CD4-positive, alpha-beta memory T cell (primary cell): ENCODE results near the gene FAM89B. TPM values are rescaled to one million over a fixed set of nuclear protein-coding genes. Genes with fewer than 3 reads are reported as not detected.

Experiments
- CTCF ChIA-PET: fragments of 350-600 bp; sonication (Branson Sonifier 250); formaldehyde crosslinking; loops from one replicate; lab custom pipeline; 2021; ENCODE audit warnings: inconsistent platforms; ENCODE audit not compliant: partially characterized antibody; lab: Charles Lee
- POLR2A ChIA-PET: fragments of 350-600 bp; sonication (Branson Sonifier 250); formaldehyde crosslinking; loops from one replicate; lab custom pipeline; 2021; ENCODE audit not compliant: partially characterized antibody; lab: Charles Lee
- DNase-seq, 5 donors: peaks; one replicate each; pipeline versions ENCODE4 v3.0.0 to v3.0.0-alpha.2; 2020 to 2022; ENCODE audit warnings: mixed read lengths in 1 of 5
- H3K27ac ChIP-seq: one replicate; pipeline ENCODE4 v1.7.0; 2013; ENCODE audit warnings: low read depth, low read length
- H3K27me3 ChIP-seq: 2 replicates; pipeline ENCODE4 v1.7.0; 2013; ENCODE audit warnings: mild to moderate bottlenecking, low read length, moderate library complexity; ENCODE audit not compliant: insufficient read depth
- H3K36me3 ChIP-seq: 2 replicates; pipeline ENCODE4 v1.7.0; 2013; ENCODE audit warnings: mild to moderate bottlenecking, low read length, moderate library complexity; ENCODE audit not compliant: insufficient read depth
- H3K4me1 ChIP-seq: 2 replicates; pipeline ENCODE4 v1.7.0; 2013; ENCODE audit warnings: mild to moderate bottlenecking, low read length, moderate library complexity; ENCODE audit not compliant: insufficient read depth
- H3K4me3 ChIP-seq, 2 donors: one replicate each; pipeline ENCODE4 v1.7.0; 2013; ENCODE audit warnings: low read length in 2 of 2, mild to moderate bottlenecking in 1 of 2
- H3K9me3 ChIP-seq, 2 donors: one replicate each; pipeline ENCODE4 v1.7.0; 2013; ENCODE audit warnings: low read length in 2 of 2, control low read depth in 1 of 2; ENCODE audit not compliant: control insufficient read depth in 1 of 2
- H3K27ac Mint-ChIP-seq, 7 donors: one replicate each; pipeline ENCODE4 v1.8.0; 2020 to 2021; ENCODE audit warnings: mixed read lengths in 7 of 7, mild to moderate bottlenecking in 6 of 7, inconsistent platforms in 3 of 7, moderate library complexity in 3 of 7
- H3K27me3 Mint-ChIP-seq, 2 donors: one replicate each; pipeline ENCODE4 v1.8.0; 2020 to 2021; ENCODE audit warnings: mixed read lengths in 2 of 2
- H3K36me3 Mint-ChIP-seq, 2 donors: one replicate each; pipeline ENCODE4 v1.8.0; 2020 to 2021; ENCODE audit warnings: mixed read lengths in 2 of 2, inconsistent platforms in 1 of 2, mild to moderate bottlenecking in 1 of 2
- H3K4me1 Mint-ChIP-seq, 4 donors: one replicate each; pipeline ENCODE4 v1.8.0; 2020 to 2021; ENCODE audit warnings: mixed read lengths in 4 of 4, mild to moderate bottlenecking in 1 of 4
- H3K4me3 Mint-ChIP-seq, 8 donors: one replicate each; pipeline ENCODE4 v1.8.0; 2020 to 2021; ENCODE audit warnings: mixed read lengths in 8 of 8, mild to moderate bottlenecking in 7 of 8, moderate library complexity in 6 of 8, inconsistent platforms in 3 of 8
- H3K9me3 Mint-ChIP-seq, 8 donors: one replicate each; pipeline ENCODE4 v1.8.0; 2020 to 2021; ENCODE audit warnings: mixed read lengths in 8 of 8, mild to moderate bottlenecking in 5 of 8, inconsistent platforms in 3 of 8, moderate library complexity in 1 of 8
- intact Hi-C: fragments of 100-400 bp; cut with micrococcal nuclease; formaldehyde crosslinking; loops from one replicate; pipeline ENCODE4 v1.15.1; 2023
- polyA plus RNA-seq, 2 donors: library from polyadenylated mRNA; unstranded; fragments of 300-500 nt; fragmentation: Illumina TruSeq; gene quantifications; one replicate each; pipeline ENCODE4 v1.2.3, GENCODE V29; 2021
- total RNA-seq, 2 experiments: library from RNA; stranded (reverse); gene quantifications; one replicate each; pipeline ENCODE4 v1.2.3, GENCODE V29; 2021

The FAM89B gene
- total and polyA plus RNA-seq, 4 experiments from 2014 or later = 68.9 to 164 (median 101) TPM

DNA sequence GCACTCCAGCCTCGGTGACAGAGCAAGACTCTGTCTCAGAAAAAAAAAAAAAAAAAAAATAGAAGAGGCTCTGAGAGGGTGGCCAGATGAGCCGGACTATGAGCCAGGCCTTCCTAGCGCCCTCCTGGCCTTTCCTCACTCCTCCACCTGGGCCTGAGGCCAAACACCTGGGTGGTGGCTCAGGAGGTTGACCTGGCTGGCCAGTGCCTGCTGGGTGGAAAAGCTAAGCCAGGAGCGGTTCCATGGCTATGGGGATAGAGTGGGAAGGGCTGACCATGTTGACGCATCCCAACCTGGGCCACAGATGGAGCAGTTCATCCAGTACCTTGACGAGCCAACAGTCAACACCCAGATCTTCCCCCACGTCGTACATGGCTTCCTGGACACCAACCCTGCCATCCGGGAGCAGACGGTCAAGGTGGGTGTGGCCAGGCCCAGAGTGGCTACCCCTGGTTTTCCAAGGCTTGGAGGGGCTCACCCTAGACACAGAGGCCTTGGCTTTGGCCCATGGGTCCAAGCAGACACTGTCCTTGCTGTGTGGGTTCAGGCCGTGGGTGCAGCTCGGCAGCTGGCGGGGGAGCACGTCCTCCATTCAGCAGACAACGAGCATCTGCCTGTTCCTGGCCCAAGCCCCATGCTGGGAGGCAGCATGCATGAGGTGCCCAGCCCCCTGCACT lies 39.8 kb upstream of the FAM89B start:
- CTCF ChIA-PET = interaction anchor here (3.2 kb wide), 1 partner anchor 9 kb away, joined by 19 read pairs; no protein-coding TSS in a partner anchor
- Histone ChIP-seq H3K9me3 (no peaks in the 10 kb centered on the region), H3K36me3 (peaks cover 47% of the 10 kb centered on the region), H3K4me1 (peaks cover 14% of the 10 kb centered on the region), H3K27me3 (no peaks in the 10 kb centered on the region), H3K4me3 (no peak overlapping the region), H3K27ac (no peak overlapping the region)
- peak overlapping the region in 1 of 7 donors; percentile 13 for H3K27ac Mint-ChIP-seq
- intact Hi-C loops = no loop called here
- DNase-seq = peak in 1 of 5 donors; percentile 29
- no peaks in the 10 kb centered on the region for H3K9me3 Mint-ChIP-seq
- no peak overlapping the region for H3K4me3 Mint-ChIP-seq
- H3K4me1 Mint-ChIP-seq = peaks cover 11 to 19% (median 15%) of the 10 kb centered on the region in 4 donors
- H3K27me3 Mint-ChIP-seq = no peaks in the 10 kb centered on the region
- POLR2A ChIA-PET = interaction anchor here (0.9 to 10.2 kb wide), 2 partner anchors 9 to 31 kb away, joined by 3 to 171 read pairs; partner anchors contain the start of gene MALAT1
- H3K36me3 Mint-ChIP-seq = peaks cover 17 to 51% of the 10 kb centered on the region in 2 donors

DNA sequence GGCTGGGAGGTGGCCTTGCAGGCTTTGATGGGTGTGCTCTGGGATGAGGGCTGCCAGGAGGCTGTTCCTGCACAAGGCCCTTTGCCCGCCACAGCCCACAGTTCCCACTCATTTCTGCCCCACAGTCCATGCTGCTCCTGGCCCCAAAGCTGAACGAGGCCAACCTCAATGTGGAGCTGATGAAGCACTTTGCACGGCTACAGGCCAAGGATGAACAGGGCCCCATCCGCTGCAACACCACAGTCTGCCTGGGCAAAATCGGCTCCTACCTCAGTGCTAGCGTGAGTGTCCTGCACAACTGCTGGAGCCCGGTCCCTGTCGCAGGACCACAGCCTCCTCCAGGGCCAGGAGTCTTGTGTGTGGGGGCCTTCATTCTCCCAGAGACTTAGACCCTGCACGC lies 37.2 kb upstream of the FAM89B start:
- CTCF ChIA-PET = interaction anchor here (4.1 kb wide), 1 partner anchor 54 kb away, joined by 17 read pairs; no protein-coding TSS in a partner anchor
- intact Hi-C loops = no loop called here
- no peaks in the 10 kb centered on the region for H3K27me3 ChIP-seq
- no peak overlapping the region for H3K27ac Mint-ChIP-seq
- peaks cover 8% of the 10 kb centered on the region for H3K4me1 ChIP-seq
- no peaks in the 10 kb centered on the region for H3K9me3 ChIP-seq
- peaks cover 15 to 41% of the 10 kb centered on the region in 2 donors for H3K36me3 Mint-ChIP-seq
- no peak overlapping the region for H3K4me3 ChIP-seq
- no peak for DNase-seq
- no peaks in the 10 kb centered on the region for H3K27me3 Mint-ChIP-seq
- no peaks in the 10 kb centered on the region for H3K9me3 Mint-ChIP-seq
- peaks cover 2 to 8% (median 3%) of the 10 kb centered on the region in 4 donors for H3K4me1 Mint-ChIP-seq
- H3K4me3 Mint-ChIP-seq = no peak overlapping the region
- no peak overlapping the region for H3K27ac ChIP-seq
- POLR2A ChIA-PET = interaction anchor here (3.2 to 8.8 kb wide), 2 partner anchors 9 to 31 kb away, joined by 10 to 77 read pairs; partner anchors contain the start of gene SCYL1
- peaks cover 42% of the 10 kb centered on the region for H3K36me3 ChIP-seq

DNA sequence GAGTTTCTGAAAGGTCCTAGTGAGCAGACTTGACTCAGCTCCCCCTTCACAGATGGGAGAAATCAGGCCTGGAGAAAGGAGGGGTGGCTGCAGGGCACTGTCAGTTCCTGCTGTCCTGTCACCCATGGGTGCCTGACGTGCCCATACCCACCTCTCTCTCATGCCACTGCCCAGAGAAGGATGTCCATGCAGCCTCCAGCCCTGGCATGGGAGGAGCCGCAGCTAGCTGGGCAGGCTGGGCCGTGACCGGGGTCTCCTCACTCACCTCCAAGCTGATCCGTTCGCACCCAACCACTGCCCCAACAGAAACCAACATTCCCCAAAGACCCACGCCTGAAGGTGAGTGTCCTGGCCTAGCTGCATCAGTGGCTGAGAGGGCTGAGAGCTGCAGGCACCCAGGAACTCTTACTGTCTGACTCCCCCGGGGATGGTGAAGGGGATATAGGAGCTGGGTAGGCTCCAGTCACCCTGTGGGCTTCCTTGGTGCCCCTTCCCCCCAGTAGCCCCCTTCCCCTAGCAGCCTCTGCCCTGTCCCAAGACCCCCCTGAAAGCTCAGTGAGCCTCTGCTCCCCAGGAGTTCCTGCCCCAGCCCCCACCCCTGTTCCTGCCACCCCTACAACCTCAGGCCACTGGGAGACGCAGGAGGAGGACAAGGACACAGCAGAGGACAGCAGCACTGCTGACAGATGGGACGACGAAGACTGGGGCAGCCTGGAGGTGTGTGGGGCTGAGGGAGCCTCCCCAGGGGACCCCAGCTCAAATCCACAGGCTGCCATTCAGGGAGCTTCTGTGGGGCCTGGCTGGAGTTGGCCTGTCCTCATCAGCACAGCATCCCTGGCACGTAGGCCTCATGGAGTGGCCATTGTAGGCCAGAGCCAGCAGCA lies 35.7 kb upstream of the FAM89B start:
- Histone ChIP-seq H3K4me3 (no peak overlapping the region), H3K27ac (no peak overlapping the region), H3K4me1 (peaks cover 12% of the 10 kb centered on the region), H3K36me3 (peaks cover 27% of the 10 kb centered on the region), H3K27me3 (no peaks in the 10 kb centered on the region), H3K9me3 (no peaks in the 10 kb centered on the region)
- POLR2A ChIA-PET = interaction anchor here (0.6 to 8.8 kb wide), 12 partner anchors 9 to 78 kb away, joined by 3 to 77 read pairs (median 4); partner anchors contain the start of genes EHBP1L1, FAM89B, KCNK7 and MALAT1
- H3K27me3 Mint-ChIP-seq = no peaks in the 10 kb centered on the region
- peaks cover 13 to 33% of the 10 kb centered on the region in 2 donors for H3K36me3 Mint-ChIP-seq
- no peak for DNase-seq
- peaks cover 4 to 20% (median 7%) of the 10 kb centered on the region in 4 donors for H3K4me1 Mint-ChIP-seq
- intact Hi-C loops = no loop called here
- H3K9me3 Mint-ChIP-seq = no peaks in the 10 kb centered on the region
- peak overlapping the region in 2 of 7 donors; percentile 35 to 65 for H3K27ac Mint-ChIP-seq
- H3K4me3 Mint-ChIP-seq = no peak overlapping the region
- CTCF ChIA-PET = interaction anchor here (1.1 to 4.1 kb wide), 5 partner anchors 28 to 121 kb away, joined by 3 to 17 read pairs (median 3); partner anchors contain the start of gene EHBP1L1

DNA sequence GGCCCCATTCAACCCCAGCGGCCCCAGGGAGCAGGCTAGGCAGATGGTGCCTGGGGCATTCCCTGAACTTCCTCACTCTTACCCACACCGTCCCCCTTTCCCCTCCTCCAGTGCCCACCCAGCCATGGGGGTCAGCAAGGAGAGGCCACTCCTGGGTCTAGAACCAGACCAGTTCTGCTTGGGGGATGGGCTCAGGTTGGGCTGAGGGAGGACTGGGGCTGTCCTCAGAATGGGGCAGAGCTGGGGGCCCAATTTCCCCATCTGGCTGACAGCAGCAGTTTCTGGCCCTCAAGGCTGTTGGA lies 35.1 kb upstream of the FAM89B start:
- ChIA-PET CTCF (interaction anchor here (1.1 to 4.1 kb wide), 3 partner anchors 39 to 56 kb away, joined by 3 to 17 read pairs (median 9); partner anchors contain the start of gene EHBP1L1), POLR2A (interaction anchor here (0.6 to 8.8 kb wide), 10 partner anchors 9 to 78 kb away, joined by 3 to 77 read pairs (median 4); partner anchors contain the start of genes EHBP1L1, FAM89B, MALAT1 and PCNX3)
- Mint-ChIP-seq H3K27ac (peak overlapping the region in 2 of 7 donors; percentile 27 to 69), H3K36me3 (peaks cover 13 to 30% of the 10 kb centered on the region in 2 donors), H3K4me1 (peaks cover 8 to 26% (median 10%) of the 10 kb centered on the region in 4 donors), H3K9me3 (no peaks in the 10 kb centered on the region), H3K4me3 (peak overlapping the region in 2 of 8 donors; percentile 13 to 57), H3K27me3 (no peaks in the 10 kb centered on the region)
- no peak for DNase-seq
- Histone ChIP-seq H3K9me3 (no peaks in the 10 kb centered on the region), H3K27ac (no peak overlapping the region), H3K4me1 (peaks cover 14% of the 10 kb centered on the region), H3K36me3 (peaks cover 23% of the 10 kb centered on the region), H3K4me3 (no peak overlapping the region), H3K27me3 (no peaks in the 10 kb centered on the region)
- intact Hi-C loops = no loop called here

DNA sequence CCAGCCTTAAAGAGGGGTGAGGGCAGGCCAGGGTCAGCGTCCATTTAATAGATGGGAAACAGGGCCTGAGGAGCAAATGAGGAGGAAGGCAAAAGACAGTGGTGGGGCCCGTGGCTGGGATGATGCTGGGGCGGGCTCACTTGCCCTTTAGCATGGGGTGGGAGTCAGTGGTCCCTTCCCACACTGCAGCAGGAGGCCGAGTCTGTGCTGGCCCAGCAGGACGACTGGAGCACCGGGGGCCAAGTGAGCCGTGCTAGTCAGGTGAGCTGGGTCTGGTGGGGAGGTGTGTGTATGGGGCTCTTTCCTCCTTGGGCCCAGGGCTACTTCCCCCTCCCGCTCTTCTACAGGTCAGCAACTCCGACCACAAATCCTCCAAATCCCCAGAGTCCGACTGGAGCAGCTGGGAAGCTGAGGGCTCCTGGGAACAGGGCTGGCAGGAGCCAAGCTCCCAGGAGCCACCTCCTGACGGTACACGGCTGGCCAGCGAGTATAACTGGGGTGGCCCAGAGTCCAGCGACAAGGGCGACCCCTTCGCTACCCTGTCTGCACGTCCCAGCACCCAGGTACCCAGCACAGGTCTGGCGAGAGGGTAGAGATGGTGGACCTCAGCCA lies 34.6 kb upstream of the FAM89B start:
- H3K9me3 ChIP-seq = no peaks in the 10 kb centered on the region
- no peaks in the 10 kb centered on the region for H3K27me3 ChIP-seq
- Mint-ChIP-seq H3K4me1 (peaks cover 8 to 26% (median 11%) of the 10 kb centered on the region in 4 donors), H3K36me3 (peaks cover 10 to 30% of the 10 kb centered on the region in 2 donors), H3K27me3 (no peaks in the 10 kb centered on the region), H3K9me3 (no peaks in the 10 kb centered on the region), H3K27ac (peak overlapping the region in 3 of 7 donors; percentile 27 to 69 (median 41)), H3K4me3 (peak overlapping the region in 2 of 8 donors; percentile 13 to 57)
- no peak for DNase-seq
- H3K36me3 ChIP-seq = peaks cover 18% of the 10 kb centered on the region
- H3K27ac ChIP-seq = no peak overlapping the region
- ChIA-PET POLR2A (interaction anchor here (1.0 to 8.8 kb wide), 7 partner anchors 12 to 77 kb away, joined by 3 to 77 read pairs (median 10); partner anchors contain the start of genes EHBP1L1, FAM89B, MALAT1 and PCNX3), CTCF (interaction anchor here (3.1 to 4.1 kb wide), 2 partner anchors 51 to 56 kb away, joined by 9 to 17 read pairs; no protein-coding TSS in a partner anchor)
- intact Hi-C loops = no loop called here
- H3K4me1 ChIP-seq = peaks cover 14% of the 10 kb centered on the region
- H3K4me3 ChIP-seq = no peak overlapping the region

DNA sequence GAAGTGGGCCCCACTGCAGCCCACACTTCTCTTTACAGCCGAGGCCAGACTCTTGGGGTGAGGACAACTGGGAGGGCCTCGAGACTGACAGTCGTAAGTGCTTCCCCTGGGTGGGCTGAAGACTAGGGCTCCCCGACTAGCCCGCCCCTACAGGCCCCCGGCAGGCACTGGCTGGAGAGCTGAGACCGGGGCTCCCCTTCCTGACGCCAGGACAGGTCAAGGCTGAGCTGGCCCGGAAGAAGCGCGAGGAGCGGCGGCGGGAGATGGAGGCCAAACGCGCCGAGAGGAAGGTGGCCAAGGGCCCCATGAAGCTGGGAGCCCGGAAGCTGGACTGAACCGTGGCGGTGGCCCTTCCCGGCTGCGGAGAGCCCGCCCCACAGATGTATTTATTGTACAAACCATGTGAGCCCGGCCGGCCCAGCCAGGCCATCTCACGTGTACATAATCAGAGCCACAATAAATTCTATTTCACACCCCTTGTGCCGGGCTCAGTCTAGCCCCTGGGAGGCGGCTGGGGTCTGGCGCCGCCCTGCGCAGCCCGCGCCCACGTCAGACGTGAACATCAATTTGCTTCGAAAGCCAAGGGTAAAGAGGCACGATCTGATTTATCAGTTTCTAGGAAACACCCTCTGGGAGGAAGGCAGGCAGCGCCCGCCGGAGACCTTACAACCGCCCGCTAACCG lies 34.0 kb upstream of the FAM89B start:
- Histone ChIP-seq H3K9me3 (no peaks in the 10 kb centered on the region), H3K4me3 (no peak overlapping the region), H3K36me3 (peaks cover 13% of the 10 kb centered on the region), H3K4me1 (peaks cover 14% of the 10 kb centered on the region), H3K27ac (no peak overlapping the region), H3K27me3 (no peaks in the 10 kb centered on the region)
- Mint-ChIP-seq H3K4me1 (peaks cover 8 to 26% (median 12%) of the 10 kb centered on the region in 4 donors), H3K27me3 (no peaks in the 10 kb centered on the region), H3K9me3 (no peaks in the 10 kb centered on the region), H3K4me3 (peak overlapping the region in 5 of 8 donors; percentile 25 to 57 (median 39)), H3K27ac (peak overlapping the region in 1 of 7 donors; percentile 38), H3K36me3 (peaks cover 6 to 26% of the 10 kb centered on the region in 2 donors)
- intact Hi-C loops = no loop called here
- POLR2A ChIA-PET = interaction anchor here (1.0 to 9.1 kb wide), 9 partner anchors 13 to 77 kb away, joined by 3 to 110 read pairs (median 10); partner anchors contain the start of genes EHBP1L1, FAM89B, MALAT1 and PCNX3
- DNase-seq = peak in 1 of 5 donors; percentile 33
- CTCF ChIA-PET = interaction anchor here (3.1 to 4.1 kb wide), 2 partner anchors 50 to 55 kb away, joined by 9 to 17 read pairs; no protein-coding TSS in a partner anchor
